HK-2 (cell line): ENCODE results near the gene SFMBT2.
"Not testable (repeated sequence)": the region's sequence is repeated elsewhere in the genome, so short reads cannot be mapped to it uniquely, and the experiment has no call there.

Experiments used
- DNase-seq: peaks from one replicate; pipeline ENCODE4 v3.0.0-alpha.2; 2018; ENCODE audit not compliant: unreplicated experiment

Gene SFMBT2

DNA sequence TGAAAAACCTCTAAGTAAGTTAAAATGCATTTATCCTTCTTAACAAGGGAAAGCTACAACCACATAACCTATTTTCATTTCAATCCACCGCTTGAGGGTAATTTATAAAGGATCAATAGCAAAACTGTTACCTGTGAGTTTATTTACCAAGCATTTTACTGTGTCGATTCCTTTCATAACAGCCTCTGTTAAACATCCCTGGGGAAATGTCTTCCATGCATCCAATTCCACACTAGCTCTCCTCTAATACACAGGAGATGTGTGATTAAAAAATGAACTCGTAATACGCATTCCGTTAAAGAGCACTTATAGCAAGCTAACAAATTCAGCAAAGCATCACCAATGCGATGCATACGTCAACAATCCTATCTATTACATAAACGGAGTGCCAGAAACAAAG lies 185.7 kb downstream of the SFMBT2 start:
- no peak for DNase-seq

DNA sequence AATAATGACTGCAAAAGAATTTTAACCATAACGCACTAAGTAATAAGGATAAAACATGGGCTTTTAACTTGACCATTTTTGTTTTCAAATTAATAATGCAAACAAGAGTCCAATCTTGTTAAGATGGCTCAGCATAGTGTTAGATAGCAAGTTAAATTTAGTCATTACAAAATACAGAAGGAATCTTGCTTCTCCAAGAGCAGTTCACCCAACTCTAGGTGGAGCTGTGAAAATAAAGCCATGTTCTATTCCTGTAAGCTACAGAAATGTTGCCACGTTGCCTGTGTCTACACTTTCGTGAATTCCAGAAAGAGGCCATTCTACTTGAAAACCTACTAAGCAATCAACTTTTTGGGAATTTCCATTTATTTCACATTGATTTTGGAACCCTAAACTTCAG lies 191.9 kb downstream of the SFMBT2 start:
- no peak for DNase-seq

DNA sequence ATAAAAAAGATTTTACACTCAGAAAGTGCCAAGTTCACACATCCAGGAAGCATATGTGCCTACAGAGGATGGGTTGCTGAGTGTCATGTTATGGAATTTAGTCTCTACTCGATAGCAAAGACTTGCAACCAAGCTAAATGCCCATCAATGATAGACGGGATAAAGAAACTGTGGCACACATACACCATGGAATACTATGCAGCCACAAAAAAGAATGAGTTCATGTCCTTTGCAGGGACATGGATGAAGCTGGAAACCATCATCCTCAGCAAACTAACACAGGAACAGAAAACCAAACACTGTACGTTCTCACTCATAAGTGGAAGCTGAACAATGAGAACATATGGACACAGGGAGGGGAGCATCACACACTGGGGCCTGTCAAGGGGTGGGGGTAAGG lies 198.1 kb downstream of the SFMBT2 start:
- not testable (repeated sequence) for DNase-seq

DNA sequence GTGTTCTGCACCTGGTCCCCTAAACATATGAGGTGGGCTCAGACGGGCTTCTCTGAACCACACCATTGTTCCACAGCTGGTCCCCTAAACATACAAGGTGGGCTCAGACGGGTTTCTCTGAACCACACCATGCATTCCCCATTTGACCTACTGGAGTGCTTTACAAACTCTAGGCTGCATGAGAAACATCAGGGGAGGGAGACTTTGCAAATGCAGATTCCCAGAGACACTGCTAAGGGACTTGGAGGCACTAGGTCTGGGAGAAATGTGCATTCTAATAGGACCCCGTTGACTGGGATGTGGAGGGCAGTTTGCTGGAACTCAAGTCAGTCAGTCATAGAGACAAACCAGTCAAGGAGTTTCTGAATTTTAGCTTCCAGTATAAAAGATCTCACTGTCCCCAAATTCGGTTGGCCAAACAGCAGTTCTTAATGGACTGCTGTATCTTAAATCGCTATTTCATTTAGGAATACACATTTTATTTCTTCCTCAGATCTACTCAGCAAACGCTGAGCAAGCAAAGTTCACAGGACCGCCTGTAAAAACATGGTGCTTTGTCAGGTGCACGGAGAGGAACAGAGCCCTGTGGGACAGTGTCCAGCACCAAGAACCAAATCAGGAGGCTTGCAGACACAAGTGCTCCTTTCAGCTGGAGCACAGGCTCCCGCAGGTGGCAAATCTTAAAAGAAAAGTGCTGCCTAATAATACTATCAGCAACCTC lies 198.8 kb downstream of the SFMBT2 start:
- DNase-seq = no peak

DNA sequence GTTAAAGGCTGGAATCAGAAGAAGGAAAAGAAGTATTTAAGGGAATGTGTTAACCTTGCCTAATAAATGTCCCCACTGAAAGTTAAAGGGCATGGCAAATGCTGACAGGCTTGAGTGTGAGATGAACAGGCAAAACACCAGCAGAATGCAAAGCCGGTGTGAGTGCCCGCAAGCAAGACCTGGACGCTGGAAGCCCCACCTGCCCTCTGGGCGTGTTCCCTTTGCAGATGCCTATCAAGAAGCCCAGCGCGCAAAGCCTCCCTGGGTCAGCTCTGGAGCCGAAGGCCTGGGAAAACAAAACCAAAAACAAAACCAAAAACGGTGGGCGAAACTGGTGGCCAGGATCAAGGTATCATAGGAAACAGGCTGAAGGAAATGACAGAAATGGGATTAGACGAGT lies 200.3 kb downstream of the SFMBT2 start:
- no peak for DNase-seq

DNA sequence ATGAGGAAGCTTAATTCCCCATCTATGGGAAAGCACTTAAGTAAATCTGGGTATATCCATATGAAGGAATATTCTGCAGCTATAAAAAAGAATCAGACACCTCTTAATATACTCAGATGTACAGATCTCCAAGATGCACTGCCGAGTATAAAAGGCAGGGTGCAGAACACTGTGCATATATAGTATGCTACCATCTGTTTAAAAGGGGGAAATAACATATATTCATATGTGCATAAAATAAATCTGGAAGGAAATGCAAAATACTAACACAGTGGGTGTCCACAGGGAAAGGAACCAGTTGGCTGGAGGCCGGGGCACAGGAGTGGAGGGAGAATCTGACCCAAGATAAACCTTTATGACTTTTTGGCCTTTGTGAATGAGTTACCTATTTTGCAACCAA lies 201.4 kb downstream of the SFMBT2 start:
- no peak for DNase-seq

DNA sequence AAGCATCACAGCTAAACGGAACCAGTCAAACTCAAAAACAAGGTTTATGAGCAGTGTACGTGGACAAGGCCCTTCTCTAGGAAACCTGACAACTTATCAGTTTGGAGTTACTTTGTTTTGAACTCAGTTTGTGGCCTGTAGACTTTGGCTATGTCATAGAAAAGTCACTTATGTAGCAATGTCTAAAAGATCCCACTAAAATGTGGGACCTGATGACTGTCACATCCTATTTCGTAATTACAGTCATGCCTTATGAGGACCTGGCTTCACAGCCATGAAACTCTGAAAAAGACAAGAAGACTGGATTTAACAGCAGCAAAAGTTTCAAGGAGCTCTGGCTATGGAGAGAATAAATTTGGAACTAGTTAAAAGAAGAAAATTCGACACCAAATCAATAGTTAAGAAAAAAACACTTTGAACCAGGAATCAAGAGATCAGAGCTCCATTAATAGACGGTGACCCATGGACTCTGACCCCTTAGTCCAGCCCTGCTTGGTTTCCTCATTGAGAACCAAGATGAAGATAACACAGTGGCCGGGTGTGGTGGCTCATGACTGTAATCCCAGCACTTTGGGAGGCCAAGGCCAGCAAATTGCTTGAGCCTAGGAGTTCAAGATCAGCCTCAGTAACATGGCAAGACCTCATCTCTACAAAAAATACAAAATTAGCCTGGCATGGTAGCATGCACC lies 204.3 kb downstream of the SFMBT2 start:
- no peak for DNase-seq

DNA sequence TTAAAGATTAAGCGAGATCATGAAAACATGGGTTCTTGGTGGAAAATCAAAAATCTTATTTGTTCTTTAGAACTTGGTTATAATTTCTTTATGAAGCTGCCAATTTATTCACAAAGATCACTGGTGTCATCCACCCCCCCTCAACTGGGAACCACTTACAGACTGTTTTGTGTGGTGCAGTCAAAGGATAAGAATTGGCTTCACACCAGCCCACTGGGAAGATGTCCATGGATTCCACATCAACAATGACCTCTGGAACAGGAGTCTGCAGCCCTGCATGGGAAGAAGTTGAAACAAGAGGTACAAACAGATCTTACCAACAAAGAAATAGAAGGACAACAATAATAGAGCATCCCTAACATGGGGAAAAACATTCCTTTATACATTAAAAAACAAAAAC lies 205.2 kb downstream of the SFMBT2 start:
- DNase-seq = no peak

DNA sequence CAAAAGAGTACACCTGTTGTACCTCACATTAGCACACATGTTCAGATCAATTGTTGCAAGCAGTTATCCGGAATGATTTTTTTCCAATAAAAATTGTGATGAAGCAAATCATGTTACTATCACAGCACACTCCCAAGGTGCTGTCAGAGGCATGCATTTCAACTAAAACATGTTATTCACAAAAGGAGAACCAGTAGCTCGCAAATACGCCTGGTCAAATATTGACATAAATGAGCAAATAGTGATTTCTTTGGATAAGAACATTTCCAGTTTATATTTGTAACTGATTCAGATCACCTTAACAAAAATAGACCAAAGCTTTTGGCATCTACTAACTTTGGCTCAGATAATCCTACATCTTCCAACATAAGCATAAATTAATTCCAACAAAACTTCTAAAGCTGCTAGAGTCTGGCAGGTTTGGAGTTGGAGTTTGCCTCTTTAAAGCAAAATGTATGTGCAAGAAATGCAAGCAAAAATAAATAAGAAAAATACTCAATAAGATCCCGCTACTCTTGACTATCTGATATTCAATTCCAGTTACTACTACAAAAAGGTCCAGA lies 208.0 kb downstream of the SFMBT2 start:
- DNase-seq = no peak

DNA sequence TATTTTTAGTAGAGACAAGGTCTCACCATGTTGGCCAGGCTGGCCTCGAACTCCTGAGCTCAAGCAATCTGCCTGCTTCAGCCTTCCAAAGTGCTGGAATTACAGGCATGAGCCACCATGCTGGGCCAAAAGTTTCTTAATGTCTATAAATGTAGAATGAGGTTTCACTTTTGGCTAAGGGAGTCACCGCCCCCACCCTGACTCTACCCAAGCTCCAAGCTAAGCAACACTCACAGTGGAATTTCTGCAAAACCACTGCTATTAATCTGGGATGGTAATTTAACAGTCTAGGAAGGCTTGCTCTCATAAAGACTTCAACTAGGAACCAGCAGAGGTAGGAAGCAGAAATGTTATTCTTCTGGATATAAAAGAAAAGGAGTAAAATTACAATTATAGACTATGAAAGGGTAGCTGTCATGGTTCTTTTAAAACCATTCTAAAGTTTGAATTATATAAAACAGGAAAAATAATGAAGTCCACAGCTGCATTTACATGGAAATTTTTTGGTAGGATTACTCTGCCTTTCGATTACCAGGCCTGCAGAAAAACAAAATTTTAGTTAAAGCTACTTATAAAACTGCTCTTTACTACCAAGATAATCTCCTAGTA lies 211.6 kb downstream of the SFMBT2 start:
- DNase-seq = no peak

DNA sequence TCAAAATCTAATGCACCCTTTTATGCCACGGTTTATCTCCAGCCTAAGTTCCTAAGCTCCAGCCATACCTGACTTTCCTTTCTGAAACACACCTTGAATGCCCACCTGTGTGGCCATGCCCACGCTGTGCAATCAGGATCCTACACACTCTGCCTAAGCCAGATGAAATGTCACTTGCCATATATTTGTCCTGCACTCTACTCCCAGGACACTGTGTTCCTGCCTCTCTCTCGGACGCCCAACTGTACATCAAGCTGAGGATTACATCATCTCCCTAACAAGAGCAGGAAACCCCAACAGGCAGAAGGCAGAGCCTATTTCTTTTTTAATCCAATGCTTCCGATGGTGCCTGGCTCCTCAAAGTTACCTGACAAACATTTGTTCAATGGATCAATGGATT lies 214.6 kb downstream of the SFMBT2 start:
- no peak for DNase-seq

DNA sequence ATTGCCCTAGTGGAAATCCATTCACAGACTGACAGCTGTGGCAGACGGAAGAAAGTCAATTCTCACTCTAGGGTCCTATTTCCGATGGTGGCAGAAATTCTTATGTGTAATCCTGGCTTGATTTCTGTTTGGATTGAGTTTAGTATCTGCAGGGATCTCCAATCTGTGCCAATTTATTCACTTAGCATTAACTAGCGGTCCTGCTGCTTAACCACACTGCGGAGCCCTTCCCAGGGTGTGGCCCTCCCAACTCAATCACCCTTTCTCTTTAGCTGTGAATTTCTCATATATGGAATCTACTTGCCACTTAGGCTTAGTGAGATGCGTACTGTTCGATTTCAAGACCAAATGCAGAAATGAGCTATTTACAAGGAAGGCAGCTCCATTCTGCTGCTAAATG lies 215.7 kb downstream of the SFMBT2 start:
- no peak for DNase-seq

DNA sequence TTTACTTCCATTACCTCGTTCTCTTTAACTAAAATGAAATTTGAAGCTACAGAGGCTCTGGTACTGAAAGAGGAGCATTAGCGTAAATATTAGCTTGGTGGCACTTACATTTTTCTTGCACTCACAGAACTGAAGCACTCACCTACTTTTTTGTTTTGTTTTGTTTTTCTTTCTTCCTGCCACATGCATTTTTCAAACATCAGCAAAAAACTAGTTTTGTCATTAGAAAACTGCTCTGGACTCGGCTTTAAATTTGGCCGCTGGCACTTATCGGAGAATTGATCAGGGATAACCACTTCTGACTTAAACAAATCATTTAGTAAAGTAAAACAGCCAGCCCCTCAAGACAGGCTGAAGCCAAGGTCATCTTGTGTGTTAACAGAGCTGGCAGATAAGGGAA lies 216.3 kb downstream of the SFMBT2 start:
- no peak for DNase-seq

DNA sequence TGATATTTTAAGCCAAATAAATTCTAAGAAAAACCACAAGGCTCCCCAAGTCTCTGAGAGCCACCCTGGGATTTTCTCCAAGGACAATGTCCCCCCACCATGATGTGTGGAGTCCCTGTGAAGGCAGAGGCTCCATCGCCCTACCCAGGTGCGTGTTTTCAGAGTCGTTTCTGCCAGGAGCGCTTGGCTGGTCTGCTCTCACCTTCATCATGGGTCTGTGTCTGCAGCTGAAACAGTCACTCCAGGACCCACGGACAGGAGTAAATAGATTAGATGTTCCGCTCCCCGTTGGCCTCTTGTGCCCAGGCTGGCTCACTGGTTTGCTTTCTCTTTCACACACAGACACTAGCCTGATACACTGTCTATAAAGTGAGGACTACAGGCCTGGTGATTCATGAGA lies 217.5 kb downstream of the SFMBT2 start:
- DNase-seq = no peak

DNA sequence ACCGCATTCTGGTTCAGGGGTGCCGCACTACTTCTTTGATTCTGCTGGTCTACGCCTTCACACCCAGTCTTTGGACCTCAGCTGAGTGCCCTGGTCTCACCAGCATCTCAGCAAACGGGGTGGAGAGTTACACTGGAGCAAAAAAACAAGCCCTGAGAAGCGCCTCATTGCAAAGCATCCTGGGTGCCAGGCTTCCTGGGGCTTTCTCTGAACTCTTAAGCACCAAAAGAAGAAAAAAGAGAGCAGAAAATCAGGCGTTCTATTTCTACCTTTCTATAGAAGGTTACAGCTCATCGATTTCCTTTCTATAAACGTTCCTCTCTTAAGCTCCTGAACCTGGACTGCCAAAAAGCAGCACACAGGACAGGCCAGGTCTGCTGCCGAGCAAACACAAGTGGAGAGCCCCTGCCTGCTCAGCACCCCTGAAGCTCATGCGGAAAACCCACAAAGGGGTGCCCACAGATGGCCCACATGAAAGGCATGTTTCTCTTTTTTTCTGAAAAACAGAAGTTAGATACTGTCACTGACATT lies 217.9 kb downstream of the SFMBT2 start:
- DNase-seq = no peak

DNA sequence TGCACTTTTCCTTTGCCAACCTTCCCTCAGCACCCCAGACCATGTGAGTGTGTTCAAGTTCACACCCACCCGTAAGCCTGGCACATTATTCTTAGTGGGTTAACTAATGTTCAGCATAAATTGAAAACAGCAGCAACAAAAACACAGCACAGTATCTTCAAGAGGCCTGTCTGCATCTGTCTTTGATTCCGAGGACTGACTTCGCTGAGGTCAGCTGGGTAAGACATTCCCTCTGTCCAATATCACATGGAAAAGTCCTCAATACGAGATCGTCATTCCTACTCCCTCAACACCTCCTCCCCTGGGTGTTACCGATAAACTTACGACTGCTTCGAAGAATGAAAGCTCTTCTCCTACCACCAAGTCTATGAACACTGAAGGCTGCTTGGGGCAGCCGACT lies 218.8 kb downstream of the SFMBT2 start:
- no peak for DNase-seq

DNA sequence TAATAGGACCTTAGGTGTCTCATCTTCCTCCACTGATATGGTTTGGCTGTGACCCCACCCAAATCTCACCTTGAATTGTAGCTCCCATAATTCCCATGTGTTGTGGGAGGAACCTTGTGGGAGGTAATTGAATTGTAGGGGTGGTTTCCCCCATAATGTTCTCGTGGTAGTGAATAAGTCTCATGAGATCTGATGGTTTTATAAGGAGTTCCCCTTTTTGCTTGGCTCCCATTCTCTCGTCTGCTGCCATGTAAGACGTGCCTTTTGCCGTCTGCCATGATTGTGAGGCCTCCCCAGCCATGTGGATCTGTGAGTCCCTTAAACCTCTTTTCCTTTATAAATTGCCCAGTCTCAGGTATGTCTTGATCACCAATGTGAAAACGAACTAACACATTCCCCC lies 220.1 kb downstream of the SFMBT2 start:
- not testable (repeated sequence) for DNase-seq

DNA sequence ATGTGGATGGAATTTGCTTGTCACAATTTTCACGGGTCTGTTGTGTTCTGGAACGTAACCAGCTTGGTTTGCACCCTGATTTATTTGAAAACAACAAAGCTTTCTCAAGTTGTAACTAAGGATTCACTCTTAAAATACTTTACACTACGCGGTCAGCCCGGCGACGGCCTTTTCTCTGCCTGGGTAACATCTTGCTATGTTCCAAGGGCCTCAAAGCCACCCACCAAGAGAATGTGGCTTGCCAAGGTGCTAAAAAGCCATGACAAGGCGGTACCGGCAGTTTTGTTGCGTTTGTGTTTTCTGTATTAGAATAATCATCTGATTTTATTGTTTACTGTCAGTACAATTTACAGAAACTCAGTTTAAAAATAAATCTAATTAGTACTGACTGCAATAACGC lies 220.9 kb downstream of the SFMBT2 start:
- no peak for DNase-seq

DNA sequence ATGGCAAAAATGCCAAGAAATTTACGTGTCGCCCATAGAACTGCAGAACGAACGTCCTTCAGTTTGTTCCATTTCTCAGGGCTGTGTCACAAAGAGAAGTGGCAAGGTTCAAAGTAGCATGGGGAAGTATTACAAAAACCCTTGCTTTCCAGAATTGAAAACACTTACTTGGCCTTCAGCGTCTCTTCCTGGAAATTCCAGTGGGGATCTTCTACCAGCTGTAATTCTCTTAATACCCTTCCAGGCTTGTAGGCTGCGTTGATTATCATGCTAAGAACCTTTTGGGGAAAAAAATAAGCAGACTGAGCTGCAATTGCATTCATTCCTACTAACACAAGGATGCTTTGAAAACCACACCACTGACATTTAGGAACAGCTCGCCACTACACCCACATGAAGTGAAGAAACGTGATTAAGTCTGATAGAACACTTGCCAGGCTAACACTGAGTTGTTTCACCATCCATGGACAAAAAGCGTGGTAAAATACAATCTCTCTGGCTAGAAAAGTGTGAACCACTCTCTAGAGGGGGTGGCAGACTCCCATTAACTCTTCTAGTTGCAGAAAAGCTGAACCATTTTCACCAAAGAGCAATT lies 222.3 kb downstream of the SFMBT2 start:
- DNase-seq = no peak

DNA sequence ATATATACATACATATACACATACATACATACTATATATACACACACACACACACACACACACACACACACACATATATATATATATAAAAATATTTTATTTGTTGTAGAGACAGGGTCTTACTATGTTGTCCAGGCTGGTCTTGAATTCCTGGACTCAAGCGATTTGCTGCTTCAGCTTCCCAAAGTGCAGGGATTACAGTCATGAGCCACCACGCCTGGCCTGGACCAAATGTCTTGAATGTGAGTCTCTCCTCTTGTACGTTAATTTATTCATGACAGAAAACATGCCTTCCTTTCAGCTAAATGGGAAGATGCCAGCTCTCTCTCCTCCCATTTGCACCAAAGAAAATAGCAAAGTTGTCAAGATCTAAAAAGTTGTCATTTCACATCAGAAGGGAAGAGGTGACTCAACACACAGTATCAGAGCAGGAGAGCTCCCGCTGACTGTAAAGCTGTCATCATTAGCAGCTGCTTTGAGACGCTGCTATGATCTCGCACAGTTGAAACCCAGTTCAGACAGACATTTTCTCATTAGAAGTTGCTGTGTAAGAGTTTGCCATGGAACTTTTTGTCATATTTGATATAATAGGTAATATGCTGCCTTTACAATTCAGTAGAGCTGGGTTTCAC lies 224.3 kb downstream of the SFMBT2 start:
- no peak for DNase-seq

DNA sequence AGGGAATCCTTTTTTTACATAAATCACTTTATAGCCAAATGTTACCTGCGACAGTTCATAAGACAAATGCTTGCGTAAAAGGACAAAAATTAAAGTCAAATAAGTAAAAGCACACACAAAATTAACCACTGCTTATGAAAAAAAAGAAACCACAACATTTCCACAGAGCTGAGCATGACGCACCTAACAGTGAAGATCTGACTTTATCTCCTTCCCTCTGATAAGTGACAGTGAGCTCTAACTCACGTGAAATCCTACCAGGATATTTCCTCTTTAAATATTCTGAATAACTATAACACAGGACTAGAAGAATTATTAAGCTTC lies 225.5 kb downstream of the SFMBT2 start:
- DNase-seq = no peak
